GM21515 (cell line): Measurements from ENCODE around the gene PERP.
"Not testable (repeated sequence)": the region's sequence is repeated elsewhere in the genome, so short reads cannot be mapped to it uniquely, and the experiment has no call there.

Experiments used
- ATAC-seq: cut with Tn5 transposase; IDR thresholded peaks from one replicate; pipeline ENCODE4 v1.9.1; 2021; ENCODE audit not compliant: unreplicated experiment

The PERP gene

GRCh38 chr6:138105880-138106664 lies 1.1 kb downstream of the PERP start:
- ATAC-seq = no peak

- no peak for ATAC-seq
Measured at GRCh38 chr6:138105446-138105845, 1.8 kb downstream of the PERP start.

- ATAC-seq = no peak
Measured at GRCh38 chr6:138104618-138105213, 2.5 kb downstream of the PERP start.

- no peak for ATAC-seq
Measured at GRCh38 chr6:138103871-138104270, 3.3 kb downstream of the PERP start.

GRCh38 chr6:138101946-138102731 lies 5.1 kb downstream of the PERP start:
- ATAC-seq = no peak

GRCh38 chr6:138099832-138100231 lies 7.4 kb downstream of the PERP start:
- ATAC-seq = no peak

- ATAC-seq = no peak
Measured at GRCh38 chr6:138098306-138098705, 8.9 kb downstream of the PERP start.

- ATAC-seq = no peak
Measured at GRCh38 chr6:138094260-138094659, 13.0 kb downstream of the PERP start.

GRCh38 chr6:138093632-138094031 lies 13.6 kb downstream of the PERP start:
- ATAC-seq = no peak

- no peak for ATAC-seq
Measured at GRCh38 chr6:138092686-138093085, 14.5 kb downstream of the PERP start.

GRCh38 chr6:138089325-138089724 lies 17.9 kb downstream of the PERP start:
- no peak for ATAC-seq

GRCh38 chr6:138088326-138088762 lies 18.9 kb downstream of the PERP start:
- no peak for ATAC-seq

GRCh38 chr6:138087593-138088325 lies 19.5 kb downstream of the PERP start:
- no peak for ATAC-seq

- no peak for ATAC-seq
Measured at GRCh38 chr6:138086573-138087196, 20.5 kb downstream of the PERP start.

- no peak for ATAC-seq
Measured at GRCh38 chr6:138085839-138086222, 21.4 kb downstream of the PERP start.

- no peak for ATAC-seq
Measured at GRCh38 chr6:138084904-138085838, 22.0 kb downstream of the PERP start.

- ATAC-seq = no peak
Measured at GRCh38 chr6:138082232-138082631, 25.0 kb downstream of the PERP start.

- ATAC-seq = not testable (repeated sequence)
Measured at GRCh38 chr6:138079556-138079955, 27.7 kb downstream of the PERP start.

- no peak for ATAC-seq
Measured at GRCh38 chr6:138078491-138078890, 28.7 kb downstream of the PERP start.

GRCh38 chr6:138073264-138073663 lies 34.0 kb downstream of the PERP start:
- ATAC-seq = no peak
